Measurements from ENCODE around the gene STARD10.
"Not testable (repeated sequence)": the region's sequence is repeated elsewhere in the genome, so short reads cannot be mapped to it uniquely, and the experiment has no call there.

The STARD10 gene

GRCh38 chr11:72806378-72806777, 12.5 kb upstream of the STARD10 start:
- not testable (repeated sequence) for DNase-seq

DNA sequence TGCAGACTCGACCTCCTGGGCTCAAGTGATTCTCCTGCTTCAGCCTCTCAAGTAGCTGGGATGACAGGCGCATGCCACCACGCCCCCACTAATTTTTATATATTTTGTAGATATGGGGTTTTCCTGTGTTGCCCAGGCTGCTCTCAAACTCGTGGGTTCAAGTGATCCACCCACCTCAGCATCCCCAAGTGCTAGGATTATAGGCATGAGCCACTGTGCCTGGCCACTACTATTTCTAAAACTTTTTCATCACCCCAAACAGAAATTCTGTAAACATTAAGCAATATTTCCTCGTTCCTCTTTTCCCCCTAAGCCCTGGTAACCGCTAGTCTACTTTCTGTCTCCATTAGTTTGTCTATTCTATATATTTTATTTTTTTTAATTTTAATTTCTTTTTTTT, 11.4 kb upstream of the STARD10 start:
- no peak for DNase-seq

DNA sequence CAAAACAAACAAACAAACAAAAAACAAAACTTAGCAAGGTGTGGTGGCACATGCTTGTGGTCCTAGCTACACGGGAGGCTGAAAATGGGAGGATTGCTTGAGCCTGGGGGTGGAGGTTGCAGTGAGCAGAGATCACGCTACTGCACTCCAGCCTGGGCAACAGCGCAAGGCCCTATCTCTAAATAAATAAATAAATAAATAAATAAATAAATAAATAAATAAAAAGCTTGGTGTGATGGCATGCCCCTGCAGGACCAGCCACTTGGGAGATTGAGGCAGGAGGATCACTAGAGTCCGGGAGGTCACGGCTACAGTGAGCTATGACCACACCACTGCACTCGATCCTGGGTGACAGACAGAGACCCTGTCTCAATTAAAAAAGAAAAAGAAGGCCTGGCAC, 9.0 kb upstream of the STARD10 start:
- DNase-seq, result no peak

GRCh38 chr11:72799441-72799840, 5.6 kb upstream of the STARD10 start:
- no peak for DNase-seq

- no peak for DNase-seq
Measured at GRCh38 chr11:72798361-72798760, 4.5 kb upstream of the STARD10 start.

DNA sequence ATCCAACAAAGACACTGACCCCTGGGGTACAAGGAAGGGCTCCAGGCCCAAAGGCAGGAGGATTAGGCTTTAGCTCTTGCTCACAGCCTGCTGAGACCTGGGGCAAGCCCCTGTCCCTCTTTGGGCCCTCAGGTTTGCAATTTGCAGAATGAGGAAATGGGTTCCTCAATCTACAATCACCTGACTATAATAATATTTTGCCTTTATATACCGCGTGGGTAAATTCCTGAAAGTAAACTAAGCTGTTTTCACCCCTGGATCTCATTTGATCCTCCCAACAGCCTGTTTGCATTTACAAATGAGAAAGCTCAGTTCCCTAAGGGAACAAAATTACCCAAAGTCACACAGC, 797 bp downstream of the STARD10 start:
- DNase-seq, result no peak

DNA sequence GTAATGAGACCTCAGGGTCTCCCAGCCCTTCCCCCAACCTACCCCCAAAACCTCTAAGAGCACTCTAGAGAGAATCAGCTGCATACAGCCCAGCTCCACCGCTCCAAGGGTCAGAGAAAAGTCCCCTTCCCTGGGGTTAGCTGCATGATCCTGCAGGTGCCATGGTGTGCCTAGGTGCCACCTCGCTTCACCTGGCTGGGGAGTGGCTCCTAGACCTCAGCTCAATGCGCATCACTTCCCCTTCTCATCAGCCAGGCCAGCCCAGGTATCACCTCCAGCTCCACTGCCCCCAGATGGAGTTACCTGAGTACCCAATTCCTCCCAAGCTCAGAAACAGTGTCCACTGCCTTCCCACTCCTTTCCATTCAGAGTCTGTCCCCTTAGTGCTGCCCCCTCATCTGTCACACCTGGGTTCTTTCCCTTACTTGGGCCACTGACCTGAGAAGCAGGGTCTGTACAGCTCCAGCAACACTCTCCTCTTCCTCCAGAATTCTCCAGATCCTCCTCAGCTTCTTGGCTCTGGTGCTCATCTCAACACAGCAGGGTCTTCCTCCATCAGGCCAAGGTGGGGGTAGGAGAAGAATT, 1.3 kb downstream of the STARD10 start:
- DNase-seq, result no peak

- not testable (repeated sequence) for DNase-seq
Measured at GRCh38 chr11:72791228-72791627, 2.6 kb downstream of the STARD10 start.

GRCh38 chr11:72789493-72790131, 4.2 kb downstream of the STARD10 start:
- DNase-seq, result no peak

- DNase-seq, result no peak
Measured at GRCh38 chr11:72788241-72788640, 5.6 kb downstream of the STARD10 start.

GRCh38 chr11:72787216-72788104, 6.4 kb downstream of the STARD10 start:
- peak; percentile 55 for DNase-seq

DNA sequence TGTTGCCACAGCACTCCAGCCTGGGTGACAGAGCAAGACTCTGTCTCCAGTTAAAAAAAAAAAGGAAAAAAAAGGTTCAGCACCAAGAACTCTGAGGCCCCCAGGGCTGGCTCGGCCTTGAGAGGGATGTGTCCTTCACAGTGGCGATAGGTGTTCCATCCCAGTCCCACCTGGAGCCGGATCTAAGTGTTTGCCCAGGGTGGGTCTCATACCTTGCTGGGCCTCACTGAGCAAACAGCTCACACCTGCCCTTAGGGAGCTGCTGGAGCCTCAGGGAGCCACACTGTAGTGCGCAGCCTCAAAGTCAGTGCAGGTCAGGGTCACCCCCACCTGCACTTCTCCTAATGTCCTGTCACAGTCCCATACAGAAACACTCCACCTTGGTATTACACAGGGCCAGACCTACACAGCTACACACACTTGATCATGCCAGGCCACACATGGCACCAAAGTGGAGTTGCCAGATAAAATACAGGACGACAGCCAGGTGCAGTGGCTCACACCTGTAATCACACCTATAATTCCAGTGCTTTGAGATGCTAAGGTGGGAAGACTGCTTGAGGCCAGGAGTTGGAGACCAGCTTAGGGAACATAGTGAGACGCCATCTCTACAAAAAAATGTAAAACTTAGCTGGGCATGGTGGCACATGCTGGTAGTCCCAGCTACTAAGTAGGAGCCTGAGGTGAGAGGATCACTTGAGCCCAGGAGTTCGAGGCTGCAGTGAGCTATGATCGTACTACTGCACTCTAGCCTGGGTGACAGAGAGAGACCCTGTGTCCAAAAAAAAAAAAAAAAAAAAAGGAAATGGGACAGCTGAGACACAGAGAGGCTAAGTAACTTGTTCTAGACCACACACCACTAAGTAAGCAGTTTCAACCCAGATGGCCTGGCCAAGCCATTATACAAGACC, 7.3 kb downstream of the STARD10 start:
- DNase-seq, result peak; percentile 30

- DNase-seq, result no peak
Measured at GRCh38 chr11:72784662-72785061, 9.2 kb downstream of the STARD10 start.

GRCh38 chr11:72783144-72783905, 10.5 kb downstream of the STARD10 start:
- no peak for DNase-seq

GRCh38 chr11:72782081-72782920, 11.5 kb downstream of the STARD10 start:
- peak; percentile 16 for DNase-seq

GRCh38 chr11:72781313-72782080, 12.3 kb downstream of the STARD10 start:
- DNase-seq, result no peak

GRCh38 chr11:72781063-72781312, 12.9 kb downstream of the STARD10 start:
- no peak for DNase-seq

GRCh38 chr11:72780296-72781062, 13.4 kb downstream of the STARD10 start:
- no peak for DNase-seq

- DNase-seq, result no peak
Measured at GRCh38 chr11:72779495-72780128, 14.2 kb downstream of the STARD10 start.

All from SHP77 treated with DMSO at 0.1 percent for 48 hours (cell line).